Fibroblast of the aortic adventitia (primary cell): Measurements from ENCODE around the gene EIF5A. TPM values are rescaled to one million over a fixed set of nuclear protein-coding genes. Genes with fewer than 3 reads are reported as not detected.

Source experiments
- DNase-seq: peaks from one replicate; pipeline ENCODE4 v3.0.0-alpha.2; 2010; ENCODE audit warnings: low read depth
- H3K4me3 ChIP-seq: 2 replicates; pipeline ENCODE4 v1.5.1; 2011; ENCODE audit warnings: low read depth, mild to moderate bottlenecking, control low read depth, low read length, moderate library complexity
- CTCF ChIP-seq: IDR thresholded peaks from 2 replicates; pipeline ENCODE4 v1.5.1; 2011; ENCODE audit warnings: mild to moderate bottlenecking, low read length, control low read depth, inconsistent platforms; ENCODE audit not compliant: insufficient read depth
- total RNA-seq: library from RNA; depleted of rRNA; stranded (reverse); fragments of >200 nt; gene quantifications from 2 replicates; pipeline ENCODE4 v1.2.3, GENCODE V29; 2012; ENCODE audit warnings: low replicate concordance

Gene EIF5A
- total RNA-seq, 1 donor = 1,006 TPM

- no peak overlapping the region for H3K4me3 ChIP-seq
- DNase-seq = no peak
- TF ChIP-seq CTCF = no peak
Observed at GRCh38 chr17:7340179-7340578, 32.8 kb downstream of the EIF5A start.

GRCh38 chr17:7341842-7342241, 34.4 kb downstream of the EIF5A start:
- TF ChIP-seq CTCF = no peak
- H3K4me3 ChIP-seq = no peak overlapping the region
- no peak for DNase-seq

DNA sequence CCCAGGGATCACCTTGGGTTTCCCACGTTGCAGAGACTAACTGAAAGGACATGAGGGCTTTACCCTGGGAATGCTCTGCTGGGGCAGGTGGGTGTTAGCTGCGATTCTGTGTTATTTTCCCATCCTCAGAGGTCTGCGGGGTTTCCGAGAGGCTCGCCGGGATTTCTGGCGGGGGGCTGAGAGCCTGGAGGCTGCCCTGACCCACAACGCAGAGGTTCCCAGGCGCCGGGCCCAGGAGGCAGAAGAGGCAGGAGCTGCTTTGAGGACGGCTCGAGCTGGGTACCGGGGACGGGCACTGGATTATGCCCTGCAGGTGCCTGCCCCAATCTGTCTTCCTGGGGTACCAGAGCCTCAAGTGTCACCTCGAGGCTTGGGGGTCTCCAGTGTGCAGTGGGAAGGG, 35.8 kb downstream of the EIF5A start:
- no peak for DNase-seq
- H3K4me3 ChIP-seq = no peak overlapping the region
- TF ChIP-seq CTCF = no peak

DNA sequence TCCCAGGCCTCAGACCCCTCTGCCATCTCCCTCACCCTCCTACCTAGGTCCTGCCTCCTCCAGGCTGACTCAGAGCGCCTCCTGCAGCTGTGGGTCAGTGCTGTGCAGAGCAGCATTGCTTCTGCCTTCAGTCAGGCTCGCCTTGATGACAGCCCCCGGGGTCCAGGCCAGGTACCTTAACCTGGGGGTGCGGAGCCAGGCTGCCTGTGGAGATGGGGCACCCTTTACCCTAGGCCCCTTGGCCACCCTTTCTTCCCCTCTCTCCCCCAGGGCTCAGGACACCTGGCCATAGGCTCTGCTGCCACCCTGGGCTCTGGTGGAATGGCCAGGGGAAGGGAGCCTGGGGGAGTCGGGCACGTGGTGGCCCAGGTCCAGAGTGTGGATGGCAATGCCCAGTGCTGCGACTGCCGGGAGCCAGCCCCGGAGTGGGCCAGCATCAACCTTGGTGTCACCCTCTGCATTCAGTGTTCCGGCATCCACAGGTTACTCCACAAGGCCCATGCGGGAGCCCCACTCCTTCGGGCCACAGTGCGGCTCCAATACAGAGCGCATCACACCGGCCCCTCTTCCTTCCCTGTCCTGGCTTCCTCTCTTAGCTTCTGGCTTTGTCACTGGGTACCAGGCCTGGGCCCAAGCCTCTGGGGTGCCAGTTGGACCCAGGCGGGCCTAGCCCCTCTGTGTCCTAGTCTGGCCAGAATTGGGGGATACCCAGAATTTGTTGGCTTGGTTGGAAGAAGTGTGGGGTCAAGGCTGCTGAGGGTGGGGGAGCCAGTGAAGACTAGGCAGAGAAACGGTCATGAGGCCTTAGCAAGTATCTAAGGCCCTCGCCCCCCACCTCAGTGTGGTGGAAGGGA, 39.6 kb downstream of the EIF5A start:
- DNase-seq = no peak
- no peak overlapping the region for H3K4me3 ChIP-seq
- no peak for TF ChIP-seq CTCF

- DNase-seq = no peak
- no peak overlapping the region for H3K4me3 ChIP-seq
- TF ChIP-seq CTCF = no peak
Observed at GRCh38 chr17:7347630-7348477, 40.4 kb downstream of the EIF5A start.

DNA sequence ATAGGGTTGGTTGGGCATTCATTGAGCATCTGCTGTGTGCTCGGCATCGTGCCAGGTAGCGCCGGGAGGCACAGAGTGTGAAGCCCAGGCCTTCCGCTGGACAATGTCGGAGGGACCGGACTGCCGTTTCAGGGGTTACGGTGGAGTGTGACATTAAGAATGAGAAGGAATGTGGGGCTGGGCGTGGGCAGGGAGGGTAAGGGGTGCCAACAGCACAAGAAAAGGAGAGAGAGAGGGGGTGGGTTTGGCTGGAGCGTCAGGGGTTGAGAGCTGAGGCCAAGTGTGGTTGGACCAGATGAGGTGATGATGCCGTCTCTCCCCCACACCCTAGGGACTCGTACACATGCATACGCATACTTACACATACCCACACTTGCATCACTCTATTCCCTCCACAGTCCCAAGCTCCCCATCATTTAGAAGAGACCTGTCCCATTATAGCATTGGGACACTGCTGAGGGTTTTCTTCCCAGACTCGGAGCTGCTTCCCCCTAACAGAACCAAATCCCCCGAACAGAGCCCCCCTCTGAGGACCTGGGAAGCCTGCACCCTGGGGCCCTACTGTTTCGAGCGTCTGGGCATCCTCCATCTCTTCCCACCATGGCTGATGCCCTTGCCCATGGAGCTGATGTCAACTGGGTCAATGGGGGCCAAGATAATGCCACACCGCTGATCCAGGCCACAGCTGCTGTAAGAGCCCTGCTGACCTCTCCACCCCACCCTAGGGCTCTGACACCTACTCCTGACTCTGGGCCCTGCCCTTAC, 41.2 kb downstream of the EIF5A start:
- no peak overlapping the region for H3K4me3 ChIP-seq
- no peak for TF ChIP-seq CTCF
- peak; percentile 70 for DNase-seq
